GM23338 (cell line): ENCODE measurements around the gene GPR176. TPM values are rescaled to one million over a fixed set of nuclear protein-coding genes. Genes with fewer than 3 reads are reported as not detected.

Source experiments
- ATAC-seq: fragments of 200-7000 bp; cut with Tn5 transposase; 3 replicates; pipeline ENCODE4 v1.9.1; 2020
- DNase-seq: peaks from one replicate; pipeline ENCODE4 v3.0.0-alpha.2; 2015; ENCODE audit warnings: low spot score
- H2AFZ ChIP-seq: fragments of 200-600 bp; sonication (generic); 2 replicates; pipeline ENCODE4 v1.8.0; 2016; ENCODE audit warnings: antibody characterized with exemption, mild to moderate bottlenecking, moderate library complexity
- H3F3A ChIP-seq: fragments of 200-600 bp; sonication (generic); replicated peaks from 2 replicates; pipeline ENCODE4 v1.8.0; 2017; ENCODE audit warnings: antibody characterized with exemption, mixed run types, low read depth
- H3K27ac ChIP-seq: fragments of 200-600 bp; sonication (generic); 2 replicates; pipeline ENCODE4 v1.6.1; 2016; ENCODE audit warnings: low read depth
- H3K27me3 ChIP-seq: fragments of 200-600 bp; sonication (generic); 2 replicates; pipeline ENCODE4 v1.8.0; 2016; ENCODE audit warnings: mild to moderate bottlenecking, mixed run types, moderate library complexity; ENCODE audit not compliant: insufficient read depth
- H3K36me3 ChIP-seq: fragments of 200-600 bp; sonication (generic); 2 replicates; pipeline ENCODE4 v1.8.0; 2016; ENCODE audit warnings: mild to moderate bottlenecking; ENCODE audit not compliant: insufficient read depth
- H3K4me1 ChIP-seq: fragments of 200-600 bp; sonication (generic); 2 replicates; pipeline ENCODE4 v1.8.0; 2016; ENCODE audit warnings: mild to moderate bottlenecking, moderate library complexity; ENCODE audit not compliant: insufficient read depth
- H3K4me2 ChIP-seq: fragments of 200-600 bp; sonication (generic); 2 replicates; pipeline ENCODE4 v1.7.1; 2017; ENCODE audit warnings: mixed run types
- H3K4me3 ChIP-seq: fragments of 200-600 bp; sonication (generic); 2 replicates; pipeline ENCODE4 v1.6.1; 2016; ENCODE audit warnings: mixed run types
- H3K79me2 ChIP-seq: fragments of 200-600 bp; sonication (generic); replicated peaks from 2 replicates; pipeline ENCODE4 v1.8.0; 2017; ENCODE audit warnings: mild to moderate bottlenecking; ENCODE audit not compliant: insufficient read depth
- H3K9me2 ChIP-seq: fragments of 200-600 bp; sonication (generic); 2 replicates; pipeline ENCODE4 v1.8.0; 2017; ENCODE audit not compliant: insufficient read depth
- H4K20me1 ChIP-seq: fragments of 200-600 bp; sonication (generic); replicated peaks from 2 replicates; pipeline ENCODE4 v1.8.0; 2017; ENCODE audit warnings: mild to moderate bottlenecking; ENCODE audit not compliant: insufficient read depth
- H3K27ac Mint-ChIP-seq: 2 replicates; pipeline ENCODE4 v1.8.0; 2020; ENCODE audit warnings: inconsistent platforms, mild to moderate bottlenecking, moderate library complexity, mixed read lengths
- H3K27me3 Mint-ChIP-seq: 3 replicates; pipeline ENCODE4 v1.8.0; 2022; ENCODE audit warnings: low read depth, mild to moderate bottlenecking, moderate library complexity, mixed read lengths, inconsistent platforms; ENCODE audit not compliant: insufficient read depth, poor library complexity
- H3K36me3 Mint-ChIP-seq: 3 replicates; pipeline ENCODE4 v1.8.0; 2021; ENCODE audit warnings: low read depth, mild to moderate bottlenecking, inconsistent platforms, moderate library complexity, mixed read lengths
- H3K4me1 Mint-ChIP-seq: 3 replicates; pipeline ENCODE4 v1.8.0; 2020; ENCODE audit warnings: mild to moderate bottlenecking, inconsistent platforms, mixed read lengths
- H3K4me3 Mint-ChIP-seq: 3 replicates; pipeline ENCODE4 v1.8.0; 2021; ENCODE audit warnings: moderate library complexity, mild to moderate bottlenecking, inconsistent platforms, mixed read lengths
- H3K9me3 Mint-ChIP-seq: 3 replicates; pipeline ENCODE4 v1.8.0; 2020; ENCODE audit warnings: moderate library complexity, mild to moderate bottlenecking, inconsistent platforms, mixed read lengths
- CREB1 ChIP-seq: fragments of 250-450 bp; sonication (Bioruptor Pico); IDR thresholded peaks from 2 replicates; pipeline ENCODE4 v1.5.0; 2020; ENCODE audit warnings: low read depth, mild to moderate bottlenecking, moderate library complexity
- EZH2 ChIP-seq: fragments of 200-600 bp; sonication (generic); IDR thresholded peaks from one replicate; pipeline ENCODE4 v1.8.0; 2017; ENCODE audit warnings: antibody characterized with exemption, mild to moderate bottlenecking, low read depth; ENCODE audit not compliant: unreplicated experiment
- EZH2phosphoT487 ChIP-seq: fragments of 200-600 bp; sonication (generic); IDR thresholded peaks from one replicate; pipeline ENCODE4 v1.8.1; 2018; ENCODE audit warnings: antibody characterized with exemption; ENCODE audit not compliant: unreplicated experiment
- JUNB ChIP-seq: IDR thresholded peaks from one replicate; pipeline ENCODE4 v1.6.1; 2016; ENCODE audit warnings: antibody characterized with exemption; ENCODE audit not compliant: unreplicated experiment
- NANOG ChIP-seq: IDR thresholded peaks from 2 replicates; pipeline ENCODE4 v1.6.1; 2016; ENCODE audit warnings: antibody characterized with exemption, borderline replicate concordance
- STAT1 ChIP-seq: IDR thresholded peaks from one replicate; pipeline ENCODE4 v1.6.1; 2016; ENCODE audit warnings: antibody characterized with exemption; ENCODE audit not compliant: unreplicated experiment
- ZNF114 ChIP-seq: fragments of 250-450 bp; sonication (Bioruptor Pico); IDR thresholded peaks from 2 replicates; pipeline ENCODE4 v1.5.0; 2020; ENCODE audit warnings: mild to moderate bottlenecking, moderate library complexity
- polyA plus RNA-seq: library from polyadenylated mRNA; unstranded; fragments of >200 nt; fragmentation: Nextera tagmentation; extraction: Ambion mirVana; gene quantifications from 2 replicates; pipeline ENCODE4 v1.2.1, GENCODE V29; 2016
- total RNA-seq: library from RNA; depleted of rRNA; stranded (reverse); fragments of >200 nt; shearing (Covaris generic); gene quantifications from 2 replicates; pipeline ENCODE4 v1.2.3, GENCODE V29; 2014
- TF ChIP-seq, protein P1 (sequence below), 2 experiments: fragments of 200-600 bp in 1 of 2; sonication (generic) in 1 of 2; conservative IDR thresholded peaks; 2 replicates each; pipeline versions ENCODE4 v1.5.1 to v1.6.1; 2016 to 2017; ENCODE audit warnings: antibody characterized with exemption in 2 of 2, low read depth in 2 of 2, mild to moderate bottlenecking in 2 of 2, moderate library complexity in 1 of 2
- TF ChIP-seq, protein P2 (sequence below): IDR thresholded peaks from 2 replicates; pipeline ENCODE4 v1.6.1; 2016; ENCODE audit warnings: antibody characterized with exemption

GPR176 gene
- total and polyA plus RNA-seq, 2 experiments from 2014 or later: 60.0 to 248 TPM

DNA sequence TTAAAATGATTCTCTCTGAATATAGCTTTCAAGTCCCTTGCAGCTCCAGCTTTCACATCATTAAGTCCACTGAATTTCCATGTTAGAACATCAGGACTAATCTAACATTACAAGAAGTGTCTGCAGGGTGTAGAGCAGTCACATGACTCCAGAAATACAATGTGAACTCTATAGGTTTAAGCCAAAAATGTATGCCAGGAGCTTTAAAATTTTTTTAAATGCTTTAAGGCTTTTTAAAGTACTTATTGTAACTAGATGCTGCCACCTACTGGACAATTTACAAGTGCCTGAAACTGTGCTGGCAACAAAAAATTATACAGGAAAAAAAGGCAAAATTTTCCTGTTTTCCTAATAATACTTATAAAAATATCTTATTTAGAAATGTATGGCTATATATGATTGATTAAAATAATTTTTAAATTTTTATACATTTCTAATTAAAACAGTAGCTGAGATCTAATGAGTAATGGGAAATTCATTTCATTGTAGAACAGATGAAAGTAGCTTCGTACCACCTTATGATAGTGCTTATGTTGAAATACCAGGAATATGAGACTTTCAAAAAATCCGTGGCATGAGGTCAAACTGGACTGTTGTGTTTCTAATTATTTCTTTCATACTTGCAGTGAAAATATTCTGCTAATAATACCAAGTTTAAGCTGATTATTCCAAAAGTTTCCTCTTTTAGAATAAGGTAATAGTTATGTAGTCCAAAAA lies 163.1 kb downstream of the GPR176 start:
- Mint-ChIP-seq H3K27ac (no peak overlapping the region), H3K36me3 (no peaks in the 10 kb centered on the region), H3K4me3 (no peak overlapping the region), H3K4me1 (no peaks in the 10 kb centered on the region), H3K9me3 (no peaks in the 10 kb centered on the region), H3K27me3 (no peaks in the 10 kb centered on the region)
- Histone ChIP-seq H3F3A (no peaks in the 10 kb centered on the region), H3K4me2 (no peak overlapping the region), H3K27me3 (no peaks in the 10 kb centered on the region), H3K9me2 (no peaks in the 10 kb centered on the region), H3K4me3 (no peak overlapping the region), H3K4me1 (no peaks in the 10 kb centered on the region), H3K27ac (no peak overlapping the region), H3K36me3 (no peaks in the 10 kb centered on the region), H4K20me1 (no peaks in the 10 kb centered on the region), H2AFZ (no peak overlapping the region), H3K79me2 (no peaks in the 10 kb centered on the region)
- ATAC-seq (no peak; the same call in 2 of the 3 replicates), DNase-seq (peak; percentile 88)
- no peak for TF ChIP-seq JUNB
- TF ChIP-seq ZNF114: no peak
- TF ChIP-seq, protein P1, sequence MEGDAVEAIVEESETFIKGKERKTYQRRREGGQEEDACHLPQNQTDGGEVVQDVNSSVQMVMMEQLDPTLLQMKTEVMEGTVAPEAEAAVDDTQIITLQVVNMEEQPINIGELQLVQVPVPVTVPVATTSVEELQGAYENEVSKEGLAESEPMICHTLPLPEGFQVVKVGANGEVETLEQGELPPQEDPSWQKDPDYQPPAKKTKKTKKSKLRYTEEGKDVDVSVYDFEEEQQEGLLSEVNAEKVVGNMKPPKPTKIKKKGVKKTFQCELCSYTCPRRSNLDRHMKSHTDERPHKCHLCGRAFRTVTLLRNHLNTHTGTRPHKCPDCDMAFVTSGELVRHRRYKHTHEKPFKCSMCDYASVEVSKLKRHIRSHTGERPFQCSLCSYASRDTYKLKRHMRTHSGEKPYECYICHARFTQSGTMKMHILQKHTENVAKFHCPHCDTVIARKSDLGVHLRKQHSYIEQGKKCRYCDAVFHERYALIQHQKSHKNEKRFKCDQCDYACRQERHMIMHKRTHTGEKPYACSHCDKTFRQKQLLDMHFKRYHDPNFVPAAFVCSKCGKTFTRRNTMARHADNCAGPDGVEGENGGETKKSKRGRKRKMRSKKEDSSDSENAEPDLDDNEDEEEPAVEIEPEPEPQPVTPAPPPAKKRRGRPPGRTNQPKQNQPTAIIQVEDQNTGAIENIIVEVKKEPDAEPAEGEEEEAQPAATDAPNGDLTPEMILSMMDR (conservative IDR thresholded peaks at IDR 0.05; ENCODE audit: low read depth in 2 of 2): peak; percentile 62 to 88
- TF ChIP-seq EZH2: no peak
- TF ChIP-seq EZH2phosphoT487: no peak

DNA sequence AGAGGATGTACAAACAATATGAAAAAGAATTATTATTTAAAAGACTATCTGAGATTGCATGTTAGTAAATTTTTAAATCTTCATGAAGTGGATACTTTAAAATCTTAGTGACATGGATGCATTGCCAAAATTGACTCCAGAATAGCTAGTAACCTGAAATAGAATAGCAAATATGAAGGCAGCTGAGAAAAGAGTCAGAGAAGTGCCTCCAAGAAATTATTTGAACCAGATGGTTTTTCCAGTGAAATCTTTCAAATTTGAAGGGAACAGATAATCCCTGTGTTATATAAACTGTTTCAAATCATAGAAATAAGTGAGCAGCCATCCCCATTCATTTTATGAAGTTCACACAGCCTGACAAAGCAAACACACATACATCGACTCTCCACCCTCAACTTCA lies 167.1 kb downstream of the GPR176 start:
- Histone ChIP-seq H3K27ac (no peak overlapping the region), H3K79me2 (no peaks in the 10 kb centered on the region), H4K20me1 (no peaks in the 10 kb centered on the region), H3K4me3 (no peak overlapping the region), H3K36me3 (no peaks in the 10 kb centered on the region), H3K4me1 (no peaks in the 10 kb centered on the region), H3K27me3 (no peaks in the 10 kb centered on the region), H3F3A (no peaks in the 10 kb centered on the region), H3K9me2 (no peaks in the 10 kb centered on the region), H2AFZ (no peak overlapping the region), H3K4me2 (no peak overlapping the region)
- H3K4me1 Mint-ChIP-seq: no peaks in the 10 kb centered on the region
- TF ChIP-seq EZH2 (no peak), CREB1 (CRISPR knock-in tag) (no peak), STAT1 (no peak), NANOG (no peak)
- ATAC-seq: no peak
- no peak overlapping the region for H3K27ac Mint-ChIP-seq
- no peak for DNase-seq
- H3K4me3 Mint-ChIP-seq: no peak overlapping the region
- no peaks in the 10 kb centered on the region for H3K9me3 Mint-ChIP-seq
- no peaks in the 10 kb centered on the region for H3K27me3 Mint-ChIP-seq
- H3K36me3 Mint-ChIP-seq: no peaks in the 10 kb centered on the region

DNA sequence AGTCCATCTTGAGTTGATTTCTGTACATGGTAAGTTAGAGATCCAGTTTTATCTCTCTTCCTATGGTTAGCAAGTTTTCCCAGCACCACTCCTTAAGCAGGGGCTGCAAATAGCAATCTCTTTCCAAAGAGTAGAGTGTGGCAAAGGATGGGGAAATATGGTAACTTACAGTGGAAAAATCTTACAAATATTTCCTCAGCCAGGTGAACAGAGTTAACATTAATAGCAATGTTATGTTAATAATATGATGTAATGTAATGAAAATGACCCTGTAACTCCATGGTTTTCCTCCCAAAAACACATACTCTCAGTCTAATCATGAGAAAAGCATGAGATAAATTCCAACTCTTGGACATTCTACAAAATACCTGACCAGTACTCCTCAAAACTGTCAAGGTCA lies 167.8 kb downstream of the GPR176 start:
- Mint-ChIP-seq H3K27me3 (no peaks in the 10 kb centered on the region), H3K4me3 (no peak overlapping the region), H3K4me1 (no peaks in the 10 kb centered on the region), H3K36me3 (no peaks in the 10 kb centered on the region), H3K27ac (no peak overlapping the region), H3K9me3 (no peaks in the 10 kb centered on the region)
- H3K4me1 ChIP-seq: no peaks in the 10 kb centered on the region
- no peaks in the 10 kb centered on the region for H3K9me2 ChIP-seq
- no peak overlapping the region for H3K27ac ChIP-seq
- no peak overlapping the region for H2AFZ ChIP-seq
- H3K4me3 ChIP-seq: no peak overlapping the region
- no peaks in the 10 kb centered on the region for H3K36me3 ChIP-seq
- no peaks in the 10 kb centered on the region for H3K27me3 ChIP-seq
- H4K20me1 ChIP-seq: no peaks in the 10 kb centered on the region
- H3K79me2 ChIP-seq: no peaks in the 10 kb centered on the region
- H3F3A ChIP-seq: no peaks in the 10 kb centered on the region
- H3K4me2 ChIP-seq: no peak overlapping the region
- no peak for DNase-seq
- ATAC-seq: no peak
- TF ChIP-seq STAT1 (no peak), EZH2 (no peak), EZH2phosphoT487 (no peak), NANOG (no peak), CREB1 (CRISPR knock-in tag) (no peak)
- TF ChIP-seq, protein P2, sequence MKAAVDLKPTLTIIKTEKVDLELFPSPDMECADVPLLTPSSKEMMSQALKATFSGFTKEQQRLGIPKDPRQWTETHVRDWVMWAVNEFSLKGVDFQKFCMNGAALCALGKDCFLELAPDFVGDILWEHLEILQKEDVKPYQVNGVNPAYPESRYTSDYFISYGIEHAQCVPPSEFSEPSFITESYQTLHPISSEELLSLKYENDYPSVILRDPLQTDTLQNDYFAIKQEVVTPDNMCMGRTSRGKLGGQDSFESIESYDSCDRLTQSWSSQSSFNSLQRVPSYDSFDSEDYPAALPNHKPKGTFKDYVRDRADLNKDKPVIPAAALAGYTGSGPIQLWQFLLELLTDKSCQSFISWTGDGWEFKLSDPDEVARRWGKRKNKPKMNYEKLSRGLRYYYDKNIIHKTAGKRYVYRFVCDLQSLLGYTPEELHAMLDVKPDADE: no peak
- TF ChIP-seq, protein P1 (conservative IDR thresholded peaks at IDR 0.05; ENCODE audit: low read depth in 2 of 2): no peak
